ENCODE measurements around the gene CYFIP1. TPM values are rescaled to one million over a fixed set of nuclear protein-coding genes. Genes with fewer than 3 reads are reported as not detected.

CYFIP1 gene
- total and polyA plus RNA-seq, 7 donors: 9.1 to 43.0 (median 23.3) TPM

GRCh38 chr15:22893881-22894280, 86.3 kb downstream of the CYFIP1 start:
- H3K9me3 ChIP-seq: no peaks in the 10 kb centered on the region
- intact Hi-C loops (cut with DNase I): no loop called here
- no peak for DNase-seq

GRCh38 chr15:22893081-22893480, 87.1 kb downstream of the CYFIP1 start:
- DNase-seq: no peak
- no peak overlapping the region for H3K27ac ChIP-seq
- no peaks in the 10 kb centered on the region for H3K27me3 ChIP-seq (ENCODE audit: insufficient read depth in 3 of 3, low read length in 2 of 3)
- H3K4me1 ChIP-seq: no peaks in the 10 kb centered on the region
- 95 to 96% (median 95%) methylated on average over 17 of the region's 17 CpGs for WGBS, 3 donors
- H3K36me3 ChIP-seq (ENCODE audit: insufficient read depth in 1 of 2, low read depth in 1 of 2): peaks cover 0 to 39% of the 10 kb centered on the region in 2 donors
- no peak overlapping the region for H3K4me3 ChIP-seq
- intact Hi-C loops (cut with DNase I): no loop called here
- no peak for ATAC-seq
- no peak for TF ChIP-seq CTCF (IDR thresholded peaks at IDR 0.05)
- H3K9me3 ChIP-seq: no peaks in the 10 kb centered on the region

More at GRCh38 chr15:22893881-22894280, 86.3 kb downstream of the CYFIP1 start:
- ATAC-seq: no peak
- TF ChIP-seq CTCF (IDR thresholded peaks at IDR 0.05): no peak
- Histone ChIP-seq H3K27me3 (ENCODE audit: insufficient read depth in 3 of 3, low read length in 2 of 3) (no peaks in the 10 kb centered on the region), H3K27ac (no peak overlapping the region), H3K4me3 (no peak overlapping the region), H3K4me1 (no peaks in the 10 kb centered on the region), H3K36me3 (ENCODE audit: insufficient read depth in 1 of 2, low read depth in 1 of 2) (peaks cover 0 to 35% of the 10 kb centered on the region in 2 donors)
- whole genome bisulfite sequencing, 3 donors: 92 to 96% (median 95%) methylated on average over 13 of the region's 13 CpGs

- TF ChIP-seq CTCF (IDR thresholded peaks at IDR 0.05): no peak
- no peak for DNase-seq
Observed at GRCh38 chr15:22892333-22892732, 87.8 kb downstream of the CYFIP1 start.

GRCh38 chr15:22891426-22892210, 88.5 kb downstream of the CYFIP1 start:
- Histone ChIP-seq H3K36me3 (ENCODE audit: insufficient read depth in 1 of 2, low read depth in 1 of 2) (peaks cover 0 to 42% of the 10 kb centered on the region in 2 donors), H3K9me3 (no peaks in the 10 kb centered on the region), H3K27ac (no peak overlapping the region), H3K4me3 (no peak overlapping the region), H3K4me1 (peaks cover 5% of the 10 kb centered on the region), H3K27me3 (ENCODE audit: insufficient read depth in 3 of 3, low read length in 2 of 3) (no peaks in the 10 kb centered on the region)
- intact Hi-C loops (cut with DNase I): no loop called here
- no peak for DNase-seq
- WGBS, 3 donors: 88 to 91% (median 89%) methylated on average over 33 of the region's 33 CpGs
- ATAC-seq: no peak
- TF ChIP-seq CTCF (IDR thresholded peaks at IDR 0.05): no peak

More at GRCh38 chr15:22892333-22892732, 87.8 kb downstream of the CYFIP1 start:
- WGBS, 3 donors: 91 to 97% (median 92%) methylated on average over 9 of the region's 9 CpGs
- intact Hi-C loops (cut with DNase I): no loop called here
- Histone ChIP-seq H3K9me3 (no peaks in the 10 kb centered on the region), H3K27ac (no peak overlapping the region), H3K4me1 (peaks cover 5% of the 10 kb centered on the region), H3K4me3 (no peak overlapping the region), H3K36me3 (ENCODE audit: insufficient read depth in 1 of 2, low read depth in 1 of 2) (peaks cover 0 to 42% of the 10 kb centered on the region in 2 donors), H3K27me3 (ENCODE audit: insufficient read depth in 3 of 3, low read length in 2 of 3) (no peaks in the 10 kb centered on the region)
- ATAC-seq: no peak
